GM21390 (cell line): ENCODE measurements around the gene TSPAN7.

Experiments used
- ATAC-seq: cut with Tn5 transposase; IDR thresholded peaks from one replicate; pipeline ENCODE4 v1.9.1; 2021; ENCODE audit not compliant: unreplicated experiment

The TSPAN7 gene

DNA sequence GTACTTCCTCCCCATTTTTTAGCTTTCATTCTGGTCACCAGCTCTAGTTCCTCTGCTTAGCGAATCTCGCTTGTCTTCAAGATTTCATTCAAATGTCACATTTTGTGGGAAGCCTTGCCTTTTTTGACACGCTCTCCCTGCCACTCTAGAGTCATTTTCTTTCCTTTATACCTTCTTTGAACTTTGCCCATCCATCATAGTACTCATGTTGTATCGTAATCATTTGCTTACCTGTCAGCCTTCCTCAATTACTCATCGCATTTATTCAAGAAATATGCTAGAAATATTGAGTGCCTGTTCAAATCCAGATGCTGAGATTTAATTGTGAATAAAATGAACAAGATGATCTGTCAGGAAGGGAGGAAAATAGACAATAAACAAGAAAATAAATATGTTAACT, 21.8 kb downstream of the TSPAN7 start:
- no peak for ATAC-seq

DNA sequence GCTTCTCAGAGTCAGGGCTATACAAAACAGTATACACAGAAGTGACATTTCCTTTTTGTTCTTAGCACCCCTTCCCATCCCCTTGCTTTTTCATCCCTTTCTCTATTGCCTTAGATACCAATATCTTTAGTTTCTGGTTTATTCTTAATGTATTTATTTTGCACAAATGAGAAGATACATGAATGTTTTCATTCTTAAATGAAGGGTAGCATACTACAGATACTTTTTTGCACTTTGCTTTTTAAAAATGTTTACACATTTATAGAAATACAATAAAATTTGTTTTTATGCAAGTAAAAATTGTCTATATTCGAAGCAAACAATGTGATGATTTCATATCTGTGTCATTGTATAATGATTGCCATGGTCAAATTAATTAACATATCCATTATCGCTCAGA, 33.1 kb downstream of the TSPAN7 start:
- no peak for ATAC-seq

DNA sequence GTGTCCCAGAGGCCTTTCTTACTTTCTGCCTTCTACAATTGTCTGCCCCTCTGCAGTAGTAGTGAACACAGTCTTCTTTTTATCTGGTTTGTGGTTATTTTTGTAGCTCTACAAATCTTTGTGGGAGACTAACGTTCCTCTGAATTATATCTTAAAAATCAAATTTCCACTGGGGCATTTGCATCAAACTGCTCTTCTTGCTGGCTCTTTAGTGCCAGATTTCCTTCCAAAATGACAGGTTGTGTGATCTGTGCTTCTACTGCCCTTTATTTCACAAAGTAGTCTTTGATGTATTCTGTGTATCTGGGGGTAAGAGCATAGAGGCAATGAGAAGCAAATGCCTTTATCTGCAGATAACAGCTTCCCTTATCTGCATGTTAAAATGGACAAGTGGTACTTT, 34.5 kb downstream of the TSPAN7 start:
- ATAC-seq, result no peak

DNA sequence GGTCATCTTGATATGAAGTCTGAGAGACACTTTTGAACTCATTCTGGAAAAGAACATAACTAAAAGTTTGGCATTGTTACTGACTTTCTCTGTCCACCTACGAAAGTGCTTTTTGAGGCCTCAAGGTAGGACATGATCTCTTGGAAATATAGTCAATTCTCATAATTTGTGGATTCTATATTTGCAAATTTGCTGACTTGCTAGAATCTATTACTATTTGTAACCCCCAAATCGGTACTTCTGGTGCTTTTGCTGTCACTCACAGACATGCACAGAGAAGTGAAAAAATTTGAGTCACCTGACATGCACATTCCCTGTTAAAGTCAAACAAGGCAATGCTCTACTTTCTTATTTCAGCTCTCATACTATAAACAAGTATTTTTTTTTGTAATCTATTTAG, 35.6 kb downstream of the TSPAN7 start:
- ATAC-seq, result no peak

DNA sequence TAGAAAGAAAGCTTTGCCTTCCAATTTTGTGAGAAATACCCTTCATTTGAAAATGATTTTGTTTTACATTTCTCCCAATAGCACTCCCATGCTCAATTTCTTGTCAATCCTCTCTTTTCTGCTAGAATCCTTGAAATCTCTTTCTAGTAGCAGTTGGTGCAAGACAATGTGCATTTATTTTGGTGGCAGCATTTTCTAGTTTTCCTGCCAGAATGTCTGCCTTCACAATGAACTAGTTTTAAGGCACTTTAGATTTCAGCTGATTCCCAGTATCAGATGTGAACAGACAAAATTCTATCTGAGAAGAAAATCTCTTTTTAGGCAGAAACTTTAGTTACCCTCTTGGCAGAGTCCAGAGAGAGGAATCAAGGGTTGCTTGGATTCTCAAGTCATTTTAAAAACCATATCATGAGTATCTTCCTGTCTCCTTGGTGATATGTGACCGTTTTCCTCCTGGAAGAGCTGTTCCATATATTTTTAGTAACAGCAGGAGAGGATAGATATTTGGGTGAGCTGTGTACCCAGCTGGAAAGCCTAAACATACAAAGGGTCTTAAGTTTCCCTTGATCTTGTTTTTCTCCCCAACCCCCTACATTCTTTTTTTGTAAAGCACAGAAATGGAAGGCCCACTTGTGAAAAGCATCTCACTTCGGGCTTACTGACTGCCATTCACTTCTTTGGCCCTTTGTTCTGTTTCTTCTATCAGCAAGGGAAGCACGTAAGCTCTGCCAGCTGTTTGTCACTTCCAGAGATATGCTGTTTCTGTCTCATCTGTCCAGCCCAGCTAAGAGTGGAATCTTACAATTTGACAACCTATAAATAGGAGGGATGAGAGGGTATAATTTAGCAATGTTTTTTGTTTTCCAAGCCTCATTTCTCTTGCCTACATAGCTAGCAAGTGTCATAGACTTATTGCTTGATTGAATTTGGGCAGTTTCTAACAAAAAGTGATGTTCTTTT, 38.7 kb downstream of the TSPAN7 start:
- ATAC-seq, result no peak

DNA sequence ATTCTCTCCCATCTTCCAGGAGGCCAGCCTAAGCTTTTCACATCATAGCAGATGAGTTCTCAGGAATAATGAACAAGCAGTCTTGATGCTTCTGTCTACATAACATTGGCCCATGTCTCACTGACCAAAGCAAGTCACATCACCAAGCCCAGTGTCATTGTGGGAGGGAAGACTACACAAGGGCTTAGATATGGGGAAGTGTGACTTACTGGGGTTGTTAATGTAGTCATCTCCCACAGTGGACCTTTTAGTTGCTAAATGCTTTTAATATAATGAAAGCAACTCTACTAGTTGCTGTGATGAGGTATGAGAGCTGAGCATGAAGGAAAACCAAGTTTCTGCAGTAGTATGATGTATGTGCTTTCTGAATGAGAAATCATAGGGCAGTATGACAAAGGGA, 40.5 kb downstream of the TSPAN7 start:
- ATAC-seq, result no peak

DNA sequence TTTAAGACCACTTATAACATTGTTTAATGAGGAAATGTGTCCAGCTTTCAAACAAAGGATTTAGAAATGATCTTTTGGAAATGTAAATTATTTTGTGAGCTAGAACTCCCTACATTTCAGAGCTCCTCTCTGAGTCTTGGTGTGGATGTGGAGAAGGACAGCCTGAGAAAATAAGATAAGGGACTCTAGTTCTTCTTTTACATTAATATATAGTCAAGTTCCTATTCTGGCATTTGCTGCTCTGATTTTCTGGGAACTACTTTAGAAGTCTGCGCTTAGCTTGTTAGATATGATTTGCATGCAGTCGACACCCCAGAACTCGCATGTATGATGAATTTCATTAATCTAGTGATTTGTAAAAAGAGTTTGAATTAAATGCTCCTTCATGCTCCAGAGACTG, 45.5 kb downstream of the TSPAN7 start:
- ATAC-seq, result no peak

DNA sequence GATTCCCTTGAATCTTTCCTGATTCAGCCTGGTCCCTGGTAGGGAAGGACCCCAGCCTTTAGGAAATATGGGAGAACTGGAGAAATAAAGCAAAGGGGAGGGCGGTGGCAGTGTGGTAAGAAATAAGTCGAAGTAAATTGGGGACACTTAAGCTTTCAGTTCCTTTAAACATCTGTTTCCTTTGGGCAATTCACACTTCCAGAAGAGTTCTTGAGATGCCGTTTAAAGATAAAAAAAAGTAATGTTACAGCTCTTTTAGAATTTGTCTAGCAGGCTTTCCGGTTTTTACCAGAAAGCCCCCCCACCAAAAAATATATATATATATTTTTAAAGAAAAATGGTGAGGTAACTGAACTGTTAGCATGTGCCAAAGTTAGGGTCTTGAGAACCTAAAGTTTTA, 46.6 kb downstream of the TSPAN7 start:
- no peak for ATAC-seq

DNA sequence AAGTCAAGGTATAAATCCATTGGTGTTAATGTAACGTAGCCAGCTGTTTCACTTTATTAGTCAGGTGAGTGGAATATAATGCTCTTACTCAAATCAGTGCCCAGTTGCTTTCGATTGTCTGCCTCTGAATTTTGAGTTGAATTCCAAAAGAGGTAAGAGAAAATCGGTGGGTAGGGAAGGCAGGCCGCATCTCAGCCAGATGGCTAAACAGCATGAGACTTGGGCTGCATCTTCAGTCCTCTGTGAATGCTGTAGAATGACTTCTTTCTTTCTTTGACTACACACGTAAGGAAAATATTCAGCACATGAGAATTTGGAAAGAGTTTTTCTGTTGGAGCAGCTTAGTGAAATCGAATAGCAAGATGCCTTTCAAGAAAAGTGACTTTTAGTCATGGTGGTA, 49.5 kb downstream of the TSPAN7 start:
- no peak for ATAC-seq

DNA sequence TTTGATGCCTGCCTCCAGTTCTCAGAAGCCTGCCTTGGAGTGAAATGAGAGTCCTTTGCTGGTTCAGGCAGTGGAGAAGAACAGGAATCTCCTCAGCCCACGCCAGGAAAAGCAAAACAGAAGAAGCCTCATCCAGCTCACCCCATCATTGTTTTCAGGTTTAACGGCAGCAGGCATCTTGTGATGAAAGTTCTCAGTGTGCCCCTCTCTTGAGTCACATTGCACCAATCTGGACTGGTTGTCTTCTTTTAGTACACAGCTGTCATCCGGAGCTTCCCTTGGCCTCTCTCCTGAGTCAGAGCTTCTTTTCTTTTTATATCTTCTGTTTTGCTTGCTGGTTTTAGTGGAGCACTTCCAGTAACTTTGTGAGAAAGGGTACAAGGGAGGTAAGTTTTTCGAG, 50.9 kb downstream of the TSPAN7 start:
- no peak for ATAC-seq

DNA sequence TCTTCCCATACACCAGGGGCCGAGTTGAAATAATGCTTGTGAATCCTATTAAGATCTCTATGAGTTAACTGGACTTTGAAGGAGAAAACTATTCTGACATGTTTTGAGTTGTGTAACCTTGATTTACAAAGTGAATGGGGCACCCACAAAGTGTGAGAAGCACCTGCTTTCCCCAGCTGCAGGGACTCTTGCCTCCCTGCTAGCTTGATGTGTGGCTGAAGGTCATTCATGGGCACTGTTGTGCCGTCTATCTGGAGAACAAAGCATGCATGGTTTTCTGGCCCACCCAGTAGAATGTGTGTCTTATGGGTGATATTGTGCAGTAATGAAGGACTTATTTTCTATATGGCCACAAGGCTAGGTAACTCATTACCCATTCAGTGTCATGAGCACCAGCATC, 53.1 kb downstream of the TSPAN7 start:
- no peak for ATAC-seq

DNA sequence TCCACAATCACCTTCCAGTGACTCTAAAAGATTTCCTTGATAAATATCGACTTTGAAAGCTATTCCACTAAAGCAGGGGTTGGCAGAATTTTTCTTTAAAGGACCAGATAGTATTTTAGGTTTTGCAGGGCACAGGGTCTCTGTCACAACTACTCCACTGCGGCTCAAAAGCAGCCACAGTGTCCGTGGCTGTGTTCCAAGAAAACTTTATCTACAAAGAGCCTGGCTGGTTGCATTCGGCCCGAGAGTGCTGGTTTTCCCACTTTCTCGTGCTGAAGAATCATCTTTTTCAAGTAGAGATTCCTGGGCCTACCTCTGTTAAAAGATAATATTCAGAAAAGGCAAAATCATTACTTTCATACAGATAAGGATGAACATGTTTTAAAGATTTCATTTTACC, 55.6 kb downstream of the TSPAN7 start:
- no peak for ATAC-seq

DNA sequence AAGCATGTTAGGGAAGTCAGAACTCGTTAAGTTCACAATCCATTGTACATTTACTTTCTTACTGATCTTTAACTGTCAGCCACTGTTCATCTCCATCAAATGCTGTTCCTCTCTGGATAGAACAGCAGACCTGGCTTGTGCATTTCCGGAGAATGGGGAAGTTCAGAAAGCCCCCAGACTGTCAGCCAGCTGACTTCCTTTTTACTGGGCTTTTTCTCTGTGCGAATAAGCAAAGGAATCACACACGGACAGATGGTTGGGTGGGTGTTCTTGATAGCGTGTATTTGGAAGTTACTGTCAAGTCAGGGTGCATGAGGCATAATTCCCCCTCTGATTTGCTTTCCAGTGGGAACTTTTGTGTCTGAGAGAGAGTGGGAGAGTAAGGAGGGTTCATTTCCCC, 56.8 kb downstream of the TSPAN7 start:
- no peak for ATAC-seq

DNA sequence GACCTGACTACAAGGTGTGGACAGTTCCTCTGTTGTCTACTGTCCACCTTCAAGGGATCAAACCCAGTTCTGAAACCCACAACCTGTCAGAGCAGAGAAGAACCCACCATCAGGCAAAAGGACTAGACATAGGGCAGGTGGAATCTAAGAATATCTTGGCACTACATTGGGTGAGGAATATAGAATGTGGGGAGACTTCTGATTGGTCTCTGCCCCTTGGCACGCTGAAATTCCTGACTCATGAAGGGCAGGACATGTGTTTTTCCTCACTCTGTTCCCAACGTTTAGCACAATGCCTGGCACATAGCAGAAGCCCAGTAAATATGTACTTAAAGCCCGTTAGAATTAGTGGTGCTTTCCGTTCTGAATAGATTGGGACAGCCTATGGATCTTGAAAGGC, 59.3 kb downstream of the TSPAN7 start:
- no peak for ATAC-seq

DNA sequence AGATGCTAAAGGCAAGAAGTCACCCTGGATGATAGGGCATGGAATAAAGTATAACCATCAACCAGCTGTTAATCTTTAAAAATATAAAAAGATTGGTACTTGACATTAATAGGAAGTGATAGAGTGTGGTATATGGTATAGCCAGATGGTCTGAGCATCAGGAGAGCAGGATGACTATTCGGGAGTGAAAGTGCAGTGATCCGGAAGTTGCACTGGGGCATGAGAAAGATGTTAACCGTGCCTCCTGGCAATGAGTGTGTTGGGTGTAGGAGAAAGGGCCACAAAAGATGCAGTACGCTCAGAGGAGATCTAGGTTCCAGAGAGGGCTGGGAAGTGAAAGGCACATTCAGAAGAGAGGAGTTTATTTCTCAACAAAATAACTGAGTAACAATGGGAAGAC, 65.0 kb downstream of the TSPAN7 start:
- no peak for ATAC-seq

DNA sequence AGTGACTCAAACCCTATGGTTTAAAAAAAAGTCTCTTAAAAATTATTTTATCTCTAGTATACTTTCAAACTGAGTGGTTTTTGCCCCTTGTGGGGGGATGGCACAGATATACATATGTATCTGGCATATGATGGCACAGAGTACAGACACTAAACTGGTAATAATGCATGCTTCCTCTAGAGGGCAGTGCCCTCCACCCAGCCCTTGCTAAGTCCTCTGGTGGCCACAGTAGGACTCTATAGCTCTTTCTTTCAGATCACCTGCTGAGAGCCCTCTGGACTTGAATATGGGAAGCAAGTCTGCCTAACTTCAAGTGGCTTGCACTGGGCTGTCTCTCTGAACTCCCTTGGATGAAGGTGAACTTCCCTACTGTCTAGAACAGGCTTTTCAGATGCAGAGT, 66.3 kb downstream of the TSPAN7 start:
- peak; percentile 70 for ATAC-seq

DNA sequence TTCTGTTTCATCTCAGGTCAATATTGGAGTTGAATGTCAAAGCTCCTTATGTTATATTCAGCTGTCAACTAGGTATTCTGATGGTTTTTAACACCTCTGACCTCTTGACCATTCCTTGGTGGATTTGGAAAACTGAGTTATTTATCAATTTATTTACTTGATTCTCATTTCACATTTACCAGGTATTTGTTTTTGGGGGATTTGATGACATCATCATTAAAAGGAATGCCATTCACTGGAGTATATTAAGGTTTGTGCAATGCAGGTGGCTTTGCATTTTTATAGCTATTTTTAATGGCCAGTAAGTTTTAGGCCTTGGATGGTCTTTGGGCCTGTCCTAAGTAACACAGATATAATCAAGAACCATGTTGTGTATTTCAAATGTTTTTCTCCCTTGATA, 67.2 kb downstream of the TSPAN7 start:
- ATAC-seq, result no peak

DNA sequence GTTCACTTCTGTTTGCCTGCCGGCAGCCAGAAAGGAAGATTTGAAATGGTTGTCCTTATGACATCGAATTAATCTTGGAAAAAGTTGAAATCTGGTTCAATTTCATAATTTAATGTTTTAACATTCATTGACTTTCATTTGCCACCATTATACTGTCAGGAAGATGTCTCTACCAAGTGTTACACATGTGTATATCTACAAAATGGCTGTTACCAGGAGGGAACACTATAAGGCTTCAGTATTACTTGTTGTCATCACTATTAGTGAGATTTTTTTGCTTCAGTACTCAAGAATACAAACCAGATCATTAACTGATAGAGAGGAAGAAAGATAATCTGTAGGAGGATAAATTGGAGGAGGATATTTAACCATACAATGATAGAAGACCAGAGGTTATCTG, 71.2 kb downstream of the TSPAN7 start:
- ATAC-seq, result no peak

DNA sequence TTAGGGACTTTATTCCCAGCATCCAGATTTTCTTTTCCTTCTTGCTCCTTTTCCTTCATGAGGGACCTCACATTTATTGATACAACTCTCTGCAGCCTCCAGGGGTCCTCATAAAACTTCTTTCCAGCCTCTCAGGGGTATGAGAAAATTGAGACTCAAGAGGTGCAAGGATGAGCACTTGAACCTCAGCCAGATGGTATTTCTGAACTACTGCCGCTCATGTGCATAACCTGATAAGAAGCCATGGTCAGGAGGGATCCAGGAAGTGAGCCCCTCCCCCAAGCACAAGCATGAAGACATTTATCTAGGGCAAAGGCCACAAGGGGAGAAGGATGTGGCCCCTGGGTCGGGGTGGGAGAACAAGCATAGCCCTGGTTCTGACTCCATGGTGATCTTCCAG, 73.3 kb downstream of the TSPAN7 start:
- no peak for ATAC-seq

DNA sequence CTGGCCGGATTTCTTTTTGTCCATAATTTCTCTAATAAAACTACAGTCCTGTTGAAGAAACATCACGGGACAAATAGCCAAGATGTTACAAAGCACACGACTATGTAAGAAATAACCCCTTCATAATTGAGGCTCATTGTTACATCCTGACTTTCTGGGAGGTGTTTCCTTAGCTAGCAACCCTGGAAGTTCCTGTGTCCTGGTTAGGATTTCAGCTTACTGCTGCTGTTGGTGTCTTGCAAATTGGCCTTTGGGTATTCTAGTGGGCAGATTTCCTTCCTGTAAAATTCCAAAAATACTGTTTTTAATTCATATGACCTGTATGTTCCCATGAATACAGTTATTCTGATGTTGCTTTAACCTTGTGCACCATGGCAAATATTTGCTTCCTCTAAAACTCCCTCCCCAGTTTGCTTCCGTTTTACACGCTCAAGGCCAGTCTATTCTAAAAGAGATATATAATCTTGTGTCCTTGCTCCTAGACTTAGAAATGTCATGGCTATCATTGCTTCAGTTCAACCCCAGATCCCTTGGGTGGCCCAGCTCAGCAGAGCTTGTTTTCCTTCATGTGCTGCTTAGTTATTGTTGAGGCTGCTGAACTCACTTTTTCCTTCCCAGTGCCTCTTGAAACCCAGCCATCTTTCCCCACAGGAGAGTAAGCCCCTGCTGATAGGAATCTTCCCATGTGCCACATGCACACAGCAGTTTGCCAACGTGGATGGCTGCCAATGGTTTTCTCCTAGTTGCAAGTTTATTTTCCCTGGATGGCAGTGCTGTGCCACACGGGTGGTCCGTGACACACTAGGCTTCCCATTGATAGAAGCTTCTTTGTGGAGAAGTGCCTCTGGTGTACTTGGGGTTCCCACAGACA, 75.8 kb downstream of the TSPAN7 start:
- no peak for ATAC-seq

DNA sequence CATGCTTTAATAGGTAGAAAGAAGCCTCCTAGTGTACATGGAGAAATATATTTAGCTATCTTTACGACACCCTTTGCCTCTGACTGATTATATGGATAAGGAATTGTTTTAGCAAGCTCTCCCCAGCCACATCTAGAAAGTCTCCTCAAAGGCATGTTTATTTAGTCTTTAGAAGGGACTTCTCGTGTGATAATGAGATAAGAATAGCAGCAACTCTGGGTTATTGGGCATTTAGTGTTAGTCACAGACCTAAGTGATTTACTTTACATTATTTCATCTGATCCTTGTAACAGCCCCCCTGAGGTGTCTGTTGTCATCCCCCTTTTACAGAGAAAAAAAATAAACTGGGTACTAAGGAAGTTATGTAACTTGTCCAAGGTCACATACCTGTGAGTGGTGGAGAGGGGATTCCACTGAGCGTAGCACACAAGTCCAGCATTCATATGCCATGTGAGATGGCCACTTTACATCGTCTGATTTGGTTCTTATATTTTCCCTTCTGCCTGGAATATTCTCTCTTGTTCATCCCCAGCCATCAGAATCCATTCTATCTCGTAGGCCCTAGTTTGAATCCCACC, 77.7 kb downstream of the TSPAN7 start:
- no peak for ATAC-seq

DNA sequence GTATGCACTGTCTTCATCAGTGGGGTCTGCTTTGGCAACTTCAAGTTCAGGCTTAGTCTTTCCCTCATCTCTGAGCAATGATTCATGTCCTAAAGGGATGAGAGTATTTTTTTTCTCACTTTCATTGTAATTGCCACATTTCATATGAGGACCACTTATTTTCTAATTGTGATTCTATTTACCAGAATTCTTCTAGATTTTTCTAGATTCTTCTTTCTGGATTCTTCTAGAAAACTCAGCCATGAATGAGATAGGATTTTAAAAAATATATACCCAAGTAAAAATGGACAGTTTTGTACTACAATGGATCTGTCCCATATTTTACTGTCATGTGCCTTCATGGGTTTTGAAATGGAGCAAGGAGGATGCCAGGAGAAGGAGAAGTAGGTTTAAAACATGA, 78.4 kb downstream of the TSPAN7 start:
- ATAC-seq, result no peak
